H1 (cell line): Measurements from ENCODE around the gene FARS2. TPM values are rescaled to one million over a fixed set of nuclear protein-coding genes. Genes with fewer than 3 reads are reported as not detected.

Experiments
- KDM1A ChIP-seq: fragments of 200-600, 300-600 bp; sonication (generic); IDR thresholded peaks from 2 replicates; pipeline ENCODE4 v1.7.1; 2016; ENCODE audit warnings: mild to moderate bottlenecking, low read length, borderline replicate concordance
- polyA plus RNA-seq, 7 experiments: library from polyadenylated mRNA; depleted of rRNA in 3 of 7; stranded (reverse) in 5 of 7; unstranded in 2 of 7; fragments of >200 nt in 5 of 7; fragments of 200-250 nt in 2 of 7; gene quantifications; 1 replicate in 5 of 7; 2 replicates in 1 of 7; 4 replicates in 1 of 7; pipeline versions ENCODE4 v1.2.1 to v1.2.3, GENCODE V29; 2011 to 2013; ENCODE audit warnings: missing spikeins in 2 of 7, mixed read lengths in 2 of 7
- total RNA-seq: library from RNA; stranded (reverse); fragmentation: NEBNext Ultra II Directional; extraction: Animal tissue kit (Norgen Biotek cat#: 25700); gene quantifications from 2 replicates; pipeline ENCODE4 v1.2.1, GENCODE V29; 2021

FARS2 gene
- total and polyA plus RNA-seq, 2 of the 8 experiments (the other 6 are each of a cell fraction or from before 2014, with no cell fraction given), result 11.7 to 14.4 TPM

GRCh38 chr6:5738211-5738610 is 476.9 kb downstream of the FARS2 start (continued):
- no peak for TF ChIP-seq KDM1A
